IMR-90 (cell line): ENCODE results near the gene CRYBA4. TPM values are rescaled to one million over a fixed set of nuclear protein-coding genes. Genes with fewer than 3 reads are reported as not detected.

Source experiments
- ATAC-seq: fragments of 200-7000 bp; cut with Tn5 transposase; 2 replicates; pipeline ENCODE4 v1.9.1; 2020; ENCODE audit warnings: low read depth, mild to moderate bottlenecking, moderate library complexity
- BruUV-seq: library from RNA; stranded (reverse); fragments of 400-500 nt; replicated peaks from 2 replicates; lab custom pipeline; 2021; lab: Mats Ljungman, UMichigan
- CTCF ChIA-PET: fragments of 300-600 bp; formaldehyde crosslinking; extraction: SDS; loops from one replicate; lab custom pipeline; 2021; ENCODE audit warnings: antibody characterized with exemption; lab: Yijun Ruan, JAX
- POLR2A ChIA-PET: fragments of 300-600 bp; sonication (Branson Sonifier 250); formaldehyde crosslinking; loops from one replicate; lab custom pipeline; 2022; ENCODE audit warnings: antibody characterized with exemption; ENCODE audit not compliant: unreplicated experiment; lab: Charles Lee
- DNase-seq: peaks from one replicate; pipeline ENCODE4 v3.0.0; 2013
- H2AFZ ChIP-seq: replicated peaks from 2 replicates; pipeline ENCODE3; 2013; ENCODE audit warnings: low read length, mild to moderate bottlenecking; ENCODE audit not compliant: poor library complexity
- H2AK5ac ChIP-seq: 2 replicates; pipeline ENCODE4 v1.6.1; 2013; ENCODE audit warnings: low read depth, low read length, inconsistent platforms
- H2AK9ac ChIP-seq: replicated peaks from 2 replicates; pipeline ENCODE3; 2013; ENCODE audit warnings: mild to moderate bottlenecking, low read depth, low read length, moderate library complexity; ENCODE audit not compliant: poor library complexity
- H2BK120ac ChIP-seq: 2 replicates; pipeline ENCODE4 v1.6.1; 2013; ENCODE audit warnings: low read depth, low read length, inconsistent platforms
- H2BK15ac ChIP-seq: 3 replicates; pipeline ENCODE4 v1.6.1; 2013; ENCODE audit warnings: low read depth, low read length, inconsistent platforms
- H2BK20ac ChIP-seq: 2 replicates; pipeline ENCODE4 v1.6.1; 2013; ENCODE audit warnings: low read depth, mild to moderate bottlenecking, inconsistent platforms, low read length, moderate library complexity
- H2BK5ac ChIP-seq: 2 replicates; pipeline ENCODE4 v1.6.1; 2013; ENCODE audit warnings: mild to moderate bottlenecking, low read depth, low read length, inconsistent platforms; ENCODE audit not compliant: poor library complexity, severe bottlenecking
- H3K14ac ChIP-seq: replicated peaks from 2 replicates; pipeline ENCODE4 v1.6.1; 2013; ENCODE audit warnings: low read depth, low read length, inconsistent platforms
- H3K18ac ChIP-seq: 2 replicates; pipeline ENCODE4 v1.6.1; 2013; ENCODE audit warnings: low read depth, low read length, control low read depth
- H3K23ac ChIP-seq: 2 replicates; pipeline ENCODE4 v1.6.1; 2013; ENCODE audit warnings: low read depth, low read length, inconsistent platforms
- H3K27ac ChIP-seq: 2 replicates; pipeline ENCODE4 v1.5.1; 2013; ENCODE audit warnings: mild to moderate bottlenecking, control low read depth, low read length; ENCODE audit not compliant: insufficient read depth
- H3K27me3 ChIP-seq: 2 replicates; pipeline ENCODE4 v1.6.1; 2013; ENCODE audit warnings: low read length; ENCODE audit not compliant: control insufficient read depth, insufficient read depth
- H3K36me3 ChIP-seq: 2 replicates; pipeline ENCODE4 v1.6.1; 2013; ENCODE audit warnings: low read length, mixed read lengths; ENCODE audit not compliant: control insufficient read depth, insufficient read depth
- H3K4ac ChIP-seq: 2 replicates; pipeline ENCODE4 v1.6.1; 2013; ENCODE audit warnings: low read depth, low read length, inconsistent platforms
- H3K4me1 ChIP-seq: 2 replicates; pipeline ENCODE4 v1.6.1; 2013; ENCODE audit warnings: low read length, mixed read lengths; ENCODE audit not compliant: control insufficient read depth, insufficient read depth
- H3K4me2 ChIP-seq: 2 replicates; pipeline ENCODE4 v1.6.1; 2013; ENCODE audit warnings: low read depth, mild to moderate bottlenecking, control low read depth, low read length, moderate library complexity
- H3K4me3 ChIP-seq: 2 replicates; pipeline ENCODE4 v1.5.1; 2013; ENCODE audit warnings: low read depth, mild to moderate bottlenecking, control low read depth, low read length, moderate library complexity; ENCODE audit not compliant: insufficient read depth
- H3K56ac ChIP-seq: 2 replicates; pipeline ENCODE4 v1.6.1; 2013; ENCODE audit warnings: low read length, inconsistent platforms; ENCODE audit not compliant: insufficient read depth; ENCODE audit errors: extremely low read depth
- H3K79me1 ChIP-seq, 2 experiments: 2 replicates each; pipeline ENCODE4 v1.6.1; 2013; ENCODE audit warnings: low read length in 2 of 2, inconsistent platforms in 1 of 2, low read depth in 1 of 2
- H3K9ac ChIP-seq: 2 replicates; pipeline ENCODE4 v1.6.1; 2013; ENCODE audit warnings: low read depth, low read length, control low read depth
- H3K9me1 ChIP-seq: 2 replicates; pipeline ENCODE4 v1.6.1; 2013; ENCODE audit warnings: low read length, inconsistent platforms; ENCODE audit not compliant: insufficient read depth
- H3K9me3 ChIP-seq: 2 replicates; pipeline ENCODE4 v1.6.1; 2013; ENCODE audit warnings: low read length; ENCODE audit not compliant: control insufficient read depth, insufficient read depth
- H4K20me1 ChIP-seq: 2 replicates; pipeline ENCODE4 v1.6.1; 2013; ENCODE audit warnings: low read length, inconsistent platforms; ENCODE audit not compliant: insufficient read depth
- H4K5ac ChIP-seq: 2 replicates; pipeline ENCODE4 v1.6.1; 2013; ENCODE audit warnings: mild to moderate bottlenecking, low read depth, low read length, control low read depth
- H4K8ac ChIP-seq, 2 experiments: 2 replicates each; pipeline ENCODE4 v1.6.1; 2013; ENCODE audit warnings: low read depth in 2 of 2, low read length in 2 of 2, control low read depth in 1 of 2, inconsistent platforms in 1 of 2
- H4K91ac ChIP-seq: 2 replicates; pipeline ENCODE4 v1.6.1; 2013; ENCODE audit warnings: low read depth, low read length, inconsistent platforms; ENCODE audit not compliant: insufficient read depth
- CEBPB ChIP-seq: IDR thresholded peaks from 2 replicates; pipeline ENCODE4 v1.6.1; 2012; ENCODE audit warnings: low read depth, low read length, improper control_type of control experiment
- RAD21 ChIP-seq: IDR thresholded peaks from 2 replicates; pipeline ENCODE4 v1.6.1; 2012; ENCODE audit warnings: low read length, improper control_type of control experiment
- WGBS, 2 experiments: methylation state at CpG; one replicate each; pipeline versions ENCODE4 v1.1.5 to v1.1.7; 2013; ENCODE audit warnings: missing lambda C conversion rate in 2 of 2; ENCODE audit not compliant: insufficient read length in 1 of 2; ENCODE audit errors: extremely low coverage in 2 of 2; 5-methylcytosine and 5-hydroxymethylcytosine counted together
- dilution Hi-C: fragments of 300-500 bp; cut with HindIII; formaldehyde crosslinking; loops from one replicate; pipeline ENCODE4 v1.14.3; 2018; ENCODE audit warnings: low sequenced_read_pairs; ENCODE audit not compliant: unreplicated experiment
- in situ Hi-C: fragments of 300-500 bp; cut with MboI; formaldehyde crosslinking; loops from 3 replicates; pipeline ENCODE4 v1.14.3; 2019; ENCODE audit warnings: low sequenced_read_pairs, inconsistent platforms, mixed read lengths
- intact Hi-C: fragments of 100-400 bp; cut with micrococcal nuclease; formaldehyde crosslinking; loops from 2 replicates; pipeline ENCODE4 v1.10.0; 2022
- polyA plus RNA-seq, 3 experiments: library from polyadenylated mRNA; depleted of rRNA; stranded (reverse); fragments of >200 nt; gene quantifications; 2 replicates each; pipeline ENCODE4 v1.2.3, GENCODE V29; 2012; ENCODE audit warnings: low replicate concordance in 1 of 3
- total RNA-seq: library from RNA; depleted of rRNA; stranded (reverse); fragments of >200 nt; gene quantifications from 2 replicates; pipeline ENCODE4 v1.2.3, GENCODE V29; 2012

The CRYBA4 gene
- total and polyA plus RNA-seq, 2 of the 4 experiments (the other 2 are of a cell fraction), result not detected

DNA sequence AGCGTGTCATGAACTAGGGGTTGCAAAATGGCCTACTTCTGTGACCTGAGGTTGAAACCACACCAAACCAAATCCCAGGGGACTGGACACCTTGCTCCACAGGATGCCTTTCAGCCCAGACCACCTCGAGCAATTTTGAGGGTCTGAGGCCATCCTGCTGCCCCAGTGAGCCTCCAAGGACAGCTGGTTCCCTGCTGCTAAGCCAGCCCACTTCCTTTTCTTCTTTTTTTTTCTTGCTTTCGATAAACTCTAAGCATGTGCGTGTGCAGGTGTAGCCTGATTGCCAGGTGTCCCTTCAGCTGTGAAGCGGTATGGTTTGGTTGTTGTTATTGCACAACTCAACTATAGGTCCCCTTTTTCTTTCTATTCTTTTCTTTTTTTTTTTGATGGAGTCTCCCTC lies 6.6 kb upstream of the CRYBA4 start:
- H3K23ac ChIP-seq, result no peak overlapping the region
- ATAC-seq (no peak), DNase-seq (no peak)
- H2AK9ac ChIP-seq, result no peak overlapping the region
- H2BK5ac ChIP-seq, result no peak overlapping the region
- H2AK5ac ChIP-seq, result 0 out of 2 replicates have a peak overlapping the region, but pooled peaks have one; percentile 33
- no peak overlapping the region for H2BK20ac ChIP-seq
- no peak overlapping the region for H3K18ac ChIP-seq
- no peak overlapping the region for H3K4ac ChIP-seq
- no peaks in the 10 kb centered on the region for H4K20me1 ChIP-seq
- no peak overlapping the region for H4K91ac ChIP-seq
- H3K4me3 ChIP-seq, result no peak overlapping the region
- H3K4me2 ChIP-seq, result no peak overlapping the region
- H3K9me3 ChIP-seq, result no peaks in the 10 kb centered on the region
- H3K27ac ChIP-seq, result no peak overlapping the region
- POLR2A ChIA-PET, result no interaction called here
- peaks cover 14% of the 10 kb centered on the region for H3K9me1 ChIP-seq
- H2AFZ ChIP-seq, result no peak overlapping the region
- dilution Hi-C loops, result no loop called here
- no peak overlapping the region for H4K5ac ChIP-seq
- peaks cover 6% of the 10 kb centered on the region for H3K4me1 ChIP-seq
- no peak overlapping the region for H3K56ac ChIP-seq
- peaks cover 0 to 5% of the 10 kb centered on the region in 2 experiments; a peak in 1 of 4 replicates for H3K79me1 ChIP-seq
- peaks cover 8% of the 10 kb centered on the region for H3K27me3 ChIP-seq
- TF ChIP-seq RAD21, result no peak
- 0 out of 2 replicates have a peak, but pooled peaks have one; percentile 19 for TF ChIP-seq CEBPB
- no peak overlapping the region for H2BK120ac ChIP-seq
- CTCF ChIA-PET, result no interaction called here
- H3K9ac ChIP-seq, result no peak overlapping the region
- intact Hi-C loops, result no loop called here
- no peak overlapping the region for H2BK15ac ChIP-seq
- in situ Hi-C loops, result no loop called here
- BruUV-seq, result no TSS peak
- H3K14ac ChIP-seq, result no peak overlapping the region
- H3K36me3 ChIP-seq, result no peaks in the 10 kb centered on the region
- WGBS, 2 experiments, result no CpG with 5 or more reads among the region's 5 CpGs
- H4K8ac ChIP-seq, result no peak overlapping the region
